ENCODE measurements around the gene CNKSR1. TPM values are rescaled to one million over a fixed set of nuclear protein-coding genes. Genes with fewer than 3 reads are reported as not detected.

The CNKSR1 gene
- total RNA-seq, 1 experiment from 2014 or later = 32.1 TPM

DNA sequence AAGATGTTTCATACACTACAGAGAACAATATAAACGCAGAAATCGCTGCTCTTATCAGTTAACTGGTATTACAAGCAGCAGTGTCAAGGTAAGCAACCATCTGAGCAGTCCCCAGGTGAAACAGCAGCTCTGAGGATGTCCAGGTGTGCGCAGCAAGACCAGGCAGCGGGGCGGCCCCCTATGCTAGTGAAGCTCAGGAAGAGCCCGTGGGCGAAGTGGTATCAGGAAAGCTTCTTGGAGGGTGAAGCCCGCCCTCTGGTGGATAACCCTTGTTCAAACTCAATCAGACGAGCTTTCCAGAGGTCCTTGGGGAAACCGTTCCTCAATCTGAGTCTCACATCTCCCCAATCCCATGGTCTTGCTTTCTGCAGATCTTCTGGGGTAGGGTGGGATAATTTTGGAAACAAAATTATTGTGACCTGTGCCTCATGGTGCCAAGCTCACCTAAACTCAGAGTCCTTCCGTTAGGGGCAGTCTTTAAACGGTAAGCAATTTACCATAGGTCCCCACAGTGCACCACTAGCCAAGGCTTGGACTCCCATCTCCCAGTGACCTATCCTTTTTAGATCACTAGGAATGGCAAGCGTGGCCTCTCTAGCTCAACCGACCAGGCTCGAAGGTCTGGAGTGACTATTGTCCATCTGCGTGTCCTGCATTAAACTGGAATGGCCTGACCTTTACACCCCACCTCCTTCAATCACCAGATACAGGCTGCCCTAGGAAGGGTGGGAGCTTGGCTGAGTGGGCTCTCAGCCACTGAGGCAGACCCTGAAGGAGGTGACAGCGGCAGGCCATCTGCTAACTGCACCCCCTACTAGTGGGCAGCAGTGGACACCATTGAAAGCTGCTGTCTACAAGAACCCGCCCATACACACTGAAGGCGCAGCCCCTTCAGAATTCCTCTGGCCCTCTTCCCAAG lies 32.0 kb upstream of the CNKSR1 start:
- intact Hi-C loops (cut with micrococcal nuclease) = loop anchor here (1.0 to 2.0 kb wide), 3 partner anchors 18 to 110 kb away; no protein-coding TSS in a partner anchor
- TF ChIP-seq EZH2 (IDR thresholded peaks at IDR 0.05; ENCODE audit: low read length, unreplicated experiment) = no peak
- TF ChIP-seq, protein P1, sequence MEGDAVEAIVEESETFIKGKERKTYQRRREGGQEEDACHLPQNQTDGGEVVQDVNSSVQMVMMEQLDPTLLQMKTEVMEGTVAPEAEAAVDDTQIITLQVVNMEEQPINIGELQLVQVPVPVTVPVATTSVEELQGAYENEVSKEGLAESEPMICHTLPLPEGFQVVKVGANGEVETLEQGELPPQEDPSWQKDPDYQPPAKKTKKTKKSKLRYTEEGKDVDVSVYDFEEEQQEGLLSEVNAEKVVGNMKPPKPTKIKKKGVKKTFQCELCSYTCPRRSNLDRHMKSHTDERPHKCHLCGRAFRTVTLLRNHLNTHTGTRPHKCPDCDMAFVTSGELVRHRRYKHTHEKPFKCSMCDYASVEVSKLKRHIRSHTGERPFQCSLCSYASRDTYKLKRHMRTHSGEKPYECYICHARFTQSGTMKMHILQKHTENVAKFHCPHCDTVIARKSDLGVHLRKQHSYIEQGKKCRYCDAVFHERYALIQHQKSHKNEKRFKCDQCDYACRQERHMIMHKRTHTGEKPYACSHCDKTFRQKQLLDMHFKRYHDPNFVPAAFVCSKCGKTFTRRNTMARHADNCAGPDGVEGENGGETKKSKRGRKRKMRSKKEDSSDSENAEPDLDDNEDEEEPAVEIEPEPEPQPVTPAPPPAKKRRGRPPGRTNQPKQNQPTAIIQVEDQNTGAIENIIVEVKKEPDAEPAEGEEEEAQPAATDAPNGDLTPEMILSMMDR (conservative IDR thresholded peaks at IDR 0.05; ENCODE audit: low read depth, low read length) = peak; percentile 86
- Histone ChIP-seq H3F3A (ENCODE audit: low read length, unreplicated experiment) (no peaks in the 10 kb centered on the region), H3K36me3 (ENCODE audit: low read depth, low read length) (no peaks in the 10 kb centered on the region), H2AFZ (ENCODE audit: low read length) (peak overlapping the region; percentile 67), H3K9ac (ENCODE audit: low read length) (no peak overlapping the region), H3K9me2 (replicated peaks; ENCODE audit: low read length) (no peaks in the 10 kb centered on the region), H3K27ac (ENCODE audit: low read length) (no peak overlapping the region), H3K4me1 (ENCODE audit: insufficient read depth, low read length) (no peaks in the 10 kb centered on the region), H3K79me2 (ENCODE audit: low read length) (no peaks in the 10 kb centered on the region), H3K27me3 (ENCODE audit: low read length) (no peaks in the 10 kb centered on the region), H4K20me1 (ENCODE audit: low read length) (no peaks in the 10 kb centered on the region), H3K4me2 (ENCODE audit: low read length) (peak overlapping the region; percentile 62), H3K9me3 (ENCODE audit: low read length) (no peaks in the 10 kb centered on the region), H3K4me3 (ENCODE audit: low read length) (no peak overlapping the region)
- ATAC-seq (peak; percentile 98), DNase-seq (peak; percentile 90)
- POLR2A ChIA-PET (ENCODE audit: unreplicated experiment) = interaction anchor here (0.6 kb wide), 1 partner anchor 121 kb away, joined by 3 read pairs; no protein-coding TSS in a partner anchor
- BruUV-seq (replicated peaks) = no TSS peak
- CTCF ChIA-PET = interaction anchor here (0.5 to 1.6 kb wide), 10 partner anchors 19 to 148 kb away, joined by 3 to 27 read pairs (median 6); partner anchors contain the start of genes CEP85, PAFAH2 and ZNF593

DNA sequence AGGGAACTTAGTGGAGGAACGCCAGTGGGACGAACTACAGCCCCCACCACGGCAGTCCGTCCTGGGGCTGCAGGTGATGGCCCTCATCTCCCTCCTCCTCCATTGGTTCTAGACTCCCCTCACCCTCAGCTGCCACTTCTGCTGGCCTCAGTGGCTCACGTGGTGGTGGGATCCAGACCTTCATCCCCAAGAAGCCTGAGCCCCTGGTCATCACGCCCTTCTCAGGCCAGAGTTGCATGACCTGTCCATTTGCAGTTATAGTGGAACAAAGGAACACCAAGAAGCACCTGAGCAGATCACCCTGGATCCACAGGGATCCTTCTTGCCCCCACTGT lies 31.4 kb upstream of the CNKSR1 start:
- no peaks in the 10 kb centered on the region for H3K79me2 ChIP-seq (ENCODE audit: low read length)
- H3K4me3 ChIP-seq (ENCODE audit: low read length) = no peak overlapping the region
- no peaks in the 10 kb centered on the region for H3F3A ChIP-seq (ENCODE audit: low read length, unreplicated experiment)
- no peaks in the 10 kb centered on the region for H3K9me2 ChIP-seq (replicated peaks; ENCODE audit: low read length)
- ATAC-seq = no peak
- H3K36me3 ChIP-seq (ENCODE audit: low read depth, low read length) = no peaks in the 10 kb centered on the region
- H3K9me3 ChIP-seq (ENCODE audit: low read length) = no peaks in the 10 kb centered on the region
- no TSS peak for BruUV-seq (replicated peaks)
- no peak overlapping the region for H2AFZ ChIP-seq (ENCODE audit: low read length)
- POLR2A ChIA-PET (ENCODE audit: unreplicated experiment) = no interaction called here
- no peaks in the 10 kb centered on the region for H3K4me1 ChIP-seq (ENCODE audit: insufficient read depth, low read length)
- CTCF ChIA-PET = no interaction called here
- no peaks in the 10 kb centered on the region for H3K27me3 ChIP-seq (ENCODE audit: low read length)
- no peak overlapping the region for H3K4me2 ChIP-seq (ENCODE audit: low read length)
- no peak for DNase-seq
- H3K9ac ChIP-seq (ENCODE audit: low read length) = no peak overlapping the region
- intact Hi-C loops (cut with micrococcal nuclease) = loop anchor here (1.0 to 2.0 kb wide), 3 partner anchors 19 to 111 kb away; no protein-coding TSS in a partner anchor
- no peaks in the 10 kb centered on the region for H4K20me1 ChIP-seq (ENCODE audit: low read length)
- H3K27ac ChIP-seq (ENCODE audit: low read length) = no peak overlapping the region
- TF ChIP-seq EZH2 (IDR thresholded peaks at IDR 0.05; ENCODE audit: low read length, unreplicated experiment) (no peak), EZH2phosphoT487 (IDR thresholded peaks at IDR 0.05; ENCODE audit: borderline replicate concordance, low read length) (no peak)

DNA sequence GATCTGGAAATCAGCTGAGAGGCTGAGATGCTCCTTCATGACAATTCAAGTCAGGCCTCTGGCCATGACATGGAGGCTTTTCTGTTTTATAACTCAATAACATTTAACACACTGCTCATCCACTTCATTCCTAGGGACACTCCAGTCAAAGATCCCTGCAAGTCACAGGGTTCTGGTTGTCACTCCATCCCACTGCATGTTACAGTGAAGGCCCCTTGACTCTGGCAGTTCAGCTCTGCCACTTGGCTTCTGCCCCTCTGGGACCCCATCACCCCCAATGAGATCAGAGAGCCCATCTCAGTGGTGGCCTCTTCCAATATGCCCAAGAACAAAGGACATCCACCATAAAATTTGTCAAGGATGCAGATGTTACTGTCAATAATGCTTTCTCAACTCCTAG lies 28.4 kb upstream of the CNKSR1 start:
- Histone ChIP-seq H3K9me3 (ENCODE audit: low read length) (no peaks in the 10 kb centered on the region), H3K9me2 (replicated peaks; ENCODE audit: low read length) (no peaks in the 10 kb centered on the region), H2AFZ (ENCODE audit: low read length) (no peak overlapping the region), H3K4me2 (ENCODE audit: low read length) (no peak overlapping the region), H3K27me3 (ENCODE audit: low read length) (no peaks in the 10 kb centered on the region), H4K20me1 (ENCODE audit: low read length) (no peaks in the 10 kb centered on the region), H3K27ac (ENCODE audit: low read length) (no peak overlapping the region), H3K36me3 (ENCODE audit: low read depth, low read length) (no peaks in the 10 kb centered on the region), H3K4me3 (ENCODE audit: low read length) (no peak overlapping the region), H3K9ac (ENCODE audit: low read length) (no peak overlapping the region), H3K4me1 (ENCODE audit: insufficient read depth, low read length) (no peaks in the 10 kb centered on the region), H3K79me2 (ENCODE audit: low read length) (no peaks in the 10 kb centered on the region), H3F3A (ENCODE audit: low read length, unreplicated experiment) (no peaks in the 10 kb centered on the region)
- TF ChIP-seq EZH2 (IDR thresholded peaks at IDR 0.05; ENCODE audit: low read length, unreplicated experiment) (no peak), EZH2phosphoT487 (IDR thresholded peaks at IDR 0.05; ENCODE audit: borderline replicate concordance, low read length) (no peak)
- TF ChIP-seq, protein P1 (conservative IDR thresholded peaks at IDR 0.05; ENCODE audit: low read depth, low read length) = no peak
- BruUV-seq (replicated peaks) = no TSS peak
- ATAC-seq = no peak
- CTCF ChIA-PET = no interaction called here
- POLR2A ChIA-PET (ENCODE audit: unreplicated experiment) = no interaction called here
- intact Hi-C loops (cut with micrococcal nuclease) = no loop called here
- no peak for DNase-seq

Data from PC-3 (cell line).